Activated T-helper 9 cell treated with anti-CD3 and anti-CD28 coated beads, Interleukin-2, amount 50 U/mL, for 16 hours (primary cell): ENCODE data around the gene BPIFA2.
"Not testable (repeated sequence)": the region's sequence is repeated elsewhere in the genome, so short reads cannot be mapped to it uniquely, and the experiment has no call there.

Source experiments
- DNase-seq: peaks from one replicate; pipeline ENCODE4 v3.0.0-alpha.2; 2020; ENCODE audit warnings: low read depth

BPIFA2 gene

GRCh38 chr20:33160681-33161080, 7.3 kb upstream of the BPIFA2 start:
- no peak for DNase-seq

- no peak for DNase-seq
Observed at GRCh38 chr20:33162313-33162712, 5.6 kb upstream of the BPIFA2 start.

DNA sequence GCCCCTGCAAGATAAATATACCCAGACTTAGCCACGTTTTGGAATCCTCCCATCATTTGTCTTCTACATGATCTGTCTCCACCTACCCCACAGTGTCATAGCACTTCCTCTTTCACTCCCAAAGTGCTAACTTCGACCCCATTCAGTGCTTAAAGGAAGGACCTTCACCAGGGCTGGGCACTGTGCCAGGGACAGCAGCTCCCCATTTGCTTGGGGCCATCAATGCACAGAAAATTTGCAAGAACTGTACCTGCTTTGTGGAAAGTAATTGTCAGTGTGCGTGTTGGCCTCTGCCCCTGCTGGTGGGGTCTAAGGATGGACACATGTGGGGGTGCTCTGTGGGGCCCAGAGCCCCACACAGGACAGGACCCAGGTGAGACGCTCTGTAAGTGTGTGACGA, 5.2 kb upstream of the BPIFA2 start:
- no peak for DNase-seq

GRCh38 chr20:33163856-33164762, 3.9 kb upstream of the BPIFA2 start:
- DNase-seq, result no peak

DNA sequence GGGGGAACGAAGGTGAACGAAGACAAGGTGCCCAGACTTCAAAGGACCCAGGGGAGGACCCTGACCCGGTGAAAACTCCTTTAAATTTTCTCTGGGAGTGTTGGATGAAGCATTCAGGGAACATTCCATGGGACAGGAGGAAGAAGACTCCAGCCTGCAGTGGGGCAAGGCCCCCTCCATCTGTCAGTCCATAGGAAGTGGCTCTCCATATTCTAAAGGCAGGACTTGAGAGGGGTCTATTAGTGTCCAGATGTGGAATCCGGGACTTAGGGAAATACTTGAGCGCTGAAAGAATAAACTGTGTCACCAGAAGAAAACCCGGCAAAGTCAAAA, 3.2 kb upstream of the BPIFA2 start:
- no peak for DNase-seq

DNA sequence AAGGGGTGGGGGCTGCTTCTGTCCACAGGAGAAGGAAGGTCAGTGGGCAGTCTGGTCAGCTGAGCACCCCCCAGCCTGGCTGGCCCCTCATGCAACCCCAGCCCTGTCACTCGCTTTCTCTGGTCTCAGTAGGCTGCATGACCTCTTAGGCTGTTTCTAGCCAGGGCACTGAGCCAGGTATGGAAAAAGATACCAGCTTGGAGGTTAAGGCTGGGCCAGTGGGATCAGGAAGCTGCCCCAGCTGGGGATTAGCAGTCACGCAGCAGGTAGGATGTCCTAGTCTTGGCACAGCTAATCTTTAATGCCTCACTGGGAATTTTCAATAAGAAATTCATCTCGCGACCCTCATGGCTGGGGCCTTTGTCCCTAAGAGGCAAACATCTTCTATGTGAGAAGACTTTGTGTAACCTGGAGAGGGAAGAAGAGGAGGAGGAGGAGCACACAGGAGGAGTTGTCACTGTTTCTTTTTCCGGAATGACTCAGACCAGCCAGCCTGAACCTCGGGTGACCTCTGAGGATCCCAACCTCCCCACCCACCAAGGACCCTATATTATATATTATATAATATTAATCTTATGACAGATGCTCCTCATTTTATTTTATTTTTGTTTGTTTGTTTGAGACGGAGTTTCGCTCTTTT, 2.4 kb upstream of the BPIFA2 start:
- no peak for DNase-seq

GRCh38 chr20:33166533-33167113, 1.3 kb upstream of the BPIFA2 start:
- no peak for DNase-seq

GRCh38 chr20:33169176-33169794, 1.3 kb downstream of the BPIFA2 start:
- no peak for DNase-seq

DNA sequence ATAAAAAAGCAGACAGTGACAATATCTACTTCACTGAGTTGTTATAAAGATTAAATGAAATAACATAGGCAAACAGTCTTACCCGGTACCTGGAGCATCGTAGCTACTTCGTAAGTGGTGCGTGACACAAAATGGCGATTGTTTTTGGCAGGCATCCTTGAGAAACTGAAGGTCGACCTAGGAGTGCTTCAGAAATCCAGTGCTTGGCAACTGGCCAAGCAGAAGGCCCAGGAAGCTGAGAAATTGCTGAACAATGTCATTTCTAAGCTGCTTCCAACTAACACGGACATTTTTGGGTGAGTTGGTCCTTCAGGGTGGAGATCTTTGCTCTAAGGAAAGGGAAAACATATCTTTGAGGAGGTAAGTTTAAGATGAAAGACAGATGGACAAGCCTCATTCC, 4.8 kb downstream of the BPIFA2 start:
- no peak for DNase-seq

DNA sequence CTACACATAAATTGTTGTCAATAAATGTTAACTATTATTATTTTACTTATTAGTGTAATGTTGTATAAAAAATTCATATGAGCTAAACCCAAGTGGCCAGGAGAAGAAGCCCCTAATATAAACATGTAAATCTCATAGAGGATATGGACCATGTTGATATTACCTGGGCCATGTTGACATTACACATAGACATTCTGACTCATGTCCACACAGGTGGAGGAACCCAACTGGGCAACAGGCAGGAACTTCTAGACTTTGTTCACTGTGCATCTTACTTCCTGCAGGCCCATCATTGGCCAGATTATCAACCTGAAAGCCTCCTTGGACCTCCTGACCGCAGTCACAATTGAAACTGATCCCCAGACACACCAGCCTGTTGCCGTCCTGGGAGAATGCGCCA, 7.2 kb downstream of the BPIFA2 start:
- no peak for DNase-seq

- no peak for DNase-seq
Observed at GRCh38 chr20:33176101-33176500, 8.1 kb downstream of the BPIFA2 start.

DNA sequence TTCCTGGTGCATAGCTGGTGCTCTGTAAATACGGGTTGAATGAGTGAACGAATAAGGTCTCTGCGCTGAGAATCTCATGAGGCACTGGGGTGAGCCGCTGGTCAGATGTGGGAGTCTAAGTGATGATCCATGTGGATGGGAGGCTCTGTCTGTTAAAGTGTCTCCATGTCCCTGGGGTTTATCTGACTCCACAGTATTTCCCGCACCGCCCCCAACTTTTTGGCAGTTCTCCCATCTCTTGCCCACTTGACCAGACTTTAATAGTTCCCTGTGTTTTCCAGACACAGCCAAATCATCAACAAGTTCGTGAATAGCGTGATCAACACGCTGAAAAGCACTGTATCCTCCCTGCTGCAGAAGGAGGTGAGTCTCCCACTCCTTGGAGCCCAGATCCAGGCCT, 9.9 kb downstream of the BPIFA2 start:
- no peak for DNase-seq

DNA sequence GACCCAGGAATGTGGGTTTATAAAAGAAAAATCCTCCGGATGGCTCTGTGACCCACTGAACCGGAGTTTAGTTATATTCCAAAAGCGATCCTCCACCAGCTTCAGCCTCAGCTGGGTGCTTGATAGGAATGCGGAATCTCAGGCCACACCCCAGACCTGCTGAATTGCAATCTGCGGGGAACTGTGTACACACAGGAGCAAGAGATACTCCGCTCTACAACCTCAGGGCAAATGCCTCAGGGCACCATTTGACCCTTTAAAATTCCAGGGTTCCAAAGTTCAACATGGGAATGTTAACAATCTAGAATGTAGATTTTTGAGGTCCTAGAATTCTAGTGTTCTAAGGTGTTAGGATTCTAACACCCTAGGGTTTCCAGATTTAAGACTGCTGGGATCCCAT, 10.8 kb downstream of the BPIFA2 start:
- DNase-seq, result no peak

DNA sequence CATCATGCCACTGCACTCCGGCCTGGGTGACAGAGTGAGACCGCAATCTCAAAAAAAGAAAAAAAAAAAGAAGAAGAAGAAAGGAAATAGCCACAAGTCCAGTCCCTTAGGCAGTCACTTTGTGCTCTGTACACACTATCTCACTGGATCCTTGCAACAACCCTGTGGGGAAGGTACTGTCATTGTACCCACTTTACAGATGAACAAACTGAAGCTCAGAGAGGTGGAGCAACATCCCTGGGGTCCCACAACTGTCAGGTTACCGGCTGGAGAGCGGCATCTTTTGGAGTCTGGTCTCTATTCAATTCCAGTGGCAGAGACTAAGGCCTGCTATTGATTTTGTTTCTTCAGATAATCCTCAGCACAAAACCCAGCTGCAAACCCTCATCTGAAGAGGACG, 12.2 kb downstream of the BPIFA2 start:
- no peak for DNase-seq

- no peak for DNase-seq
Observed at GRCh38 chr20:33181482-33182093, 13.6 kb downstream of the BPIFA2 start.

DNA sequence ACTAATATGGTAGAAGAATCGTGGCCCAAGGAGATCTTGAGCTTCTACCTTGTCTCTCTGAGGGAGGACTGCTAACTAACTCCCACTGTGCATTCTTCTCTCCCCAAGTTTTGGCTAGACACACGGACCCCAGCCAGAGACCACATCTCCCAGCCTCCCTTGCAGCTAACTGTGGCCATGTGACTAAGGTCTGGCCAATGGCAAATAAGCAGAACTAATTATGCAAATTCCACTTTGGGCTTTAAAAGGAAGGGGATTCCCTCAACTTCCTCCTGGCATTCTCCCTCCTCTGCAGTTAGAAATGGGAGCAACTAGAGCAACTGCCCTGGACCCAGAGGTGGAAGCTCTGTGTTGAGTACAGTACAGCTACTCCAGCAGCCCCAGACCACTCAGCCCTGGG, 15.4 kb downstream of the BPIFA2 start:
- no peak for DNase-seq

DNA sequence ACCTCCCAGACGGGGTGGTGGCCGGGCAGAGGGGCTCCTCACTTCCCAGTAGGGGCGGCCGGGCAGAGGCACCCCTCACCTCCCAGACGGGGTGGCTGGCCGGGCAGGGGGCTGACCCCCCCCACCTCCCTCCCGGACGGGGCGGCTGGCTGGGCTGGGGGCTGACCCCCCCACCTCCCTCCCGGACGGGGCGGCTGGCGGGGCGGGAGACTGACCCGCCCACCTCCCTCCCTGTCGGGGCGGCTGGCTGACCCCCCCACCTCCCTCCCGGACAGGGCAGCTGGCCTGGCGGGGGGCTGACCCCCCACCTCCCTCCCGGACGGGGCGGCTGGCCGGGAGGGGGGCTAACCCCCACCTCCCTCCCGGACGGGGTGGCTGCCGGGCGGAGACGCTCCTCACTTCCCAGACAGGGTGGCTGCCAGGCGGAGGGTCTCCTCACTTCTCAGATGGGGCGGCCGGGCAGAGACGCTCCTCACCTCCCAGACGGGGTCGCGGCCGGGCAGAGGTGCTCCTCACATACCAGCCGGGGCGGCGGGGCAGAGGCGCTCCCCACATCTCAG, 17.2 kb downstream of the BPIFA2 start:
- not testable (repeated sequence) for DNase-seq

- no peak for DNase-seq
Observed at GRCh38 chr20:33187491-33187890, 19.5 kb downstream of the BPIFA2 start.

DNA sequence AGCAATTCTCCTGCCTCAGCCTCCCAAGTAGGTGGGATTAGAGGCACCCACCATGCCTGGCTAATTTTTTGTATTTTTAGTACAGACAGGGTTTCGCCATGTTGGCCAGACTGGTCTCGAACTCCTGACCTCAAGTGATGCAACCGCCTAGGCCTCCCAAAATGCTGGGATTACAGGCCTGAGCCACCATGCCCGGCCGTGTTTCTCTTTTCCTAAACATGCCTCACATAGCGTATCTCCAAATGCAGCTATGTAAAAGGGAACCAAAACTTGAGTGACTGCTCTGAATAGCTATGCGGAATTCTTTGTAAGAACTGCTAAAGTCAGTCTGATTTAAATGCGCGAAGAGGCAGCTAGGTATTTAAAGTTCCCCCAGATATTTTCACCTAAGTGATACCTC, 20.5 kb downstream of the BPIFA2 start:
- no peak for DNase-seq

- DNase-seq, result no peak
Observed at GRCh38 chr20:33191484-33191883, 23.5 kb downstream of the BPIFA2 start.

GRCh38 chr20:33191955-33192354, 24.0 kb downstream of the BPIFA2 start:
- no peak for DNase-seq

- DNase-seq, result no peak
Observed at GRCh38 chr20:33192912-33193501, 25.0 kb downstream of the BPIFA2 start.
